PC-3 (cell line): ENCODE measurements around the gene GABRA5.

ENCODE experiments used
- EZH2 ChIP-seq: fragments of 300-600 bp; sonication (generic); IDR thresholded peaks from one replicate; pipeline ENCODE4 v1.6.1; 2017; ENCODE audit warnings: antibody characterized with exemption, mild to moderate bottlenecking, low read length; ENCODE audit not compliant: unreplicated experiment
- EZH2phosphoT487 ChIP-seq: fragments of 300-600 bp; sonication (generic); IDR thresholded peaks from 2 replicates; pipeline ENCODE4 v1.6.1; 2018; ENCODE audit warnings: mild to moderate bottlenecking, antibody characterized with exemption, low read length, borderline replicate concordance
- TF ChIP-seq, protein P1 (sequence below): fragments of 300-600 bp; sonication (generic); conservative IDR thresholded peaks from 2 replicates; pipeline ENCODE4 v1.5.1; 2017; ENCODE audit warnings: antibody characterized with exemption, low read depth, mild to moderate bottlenecking, low read length

DNA sequence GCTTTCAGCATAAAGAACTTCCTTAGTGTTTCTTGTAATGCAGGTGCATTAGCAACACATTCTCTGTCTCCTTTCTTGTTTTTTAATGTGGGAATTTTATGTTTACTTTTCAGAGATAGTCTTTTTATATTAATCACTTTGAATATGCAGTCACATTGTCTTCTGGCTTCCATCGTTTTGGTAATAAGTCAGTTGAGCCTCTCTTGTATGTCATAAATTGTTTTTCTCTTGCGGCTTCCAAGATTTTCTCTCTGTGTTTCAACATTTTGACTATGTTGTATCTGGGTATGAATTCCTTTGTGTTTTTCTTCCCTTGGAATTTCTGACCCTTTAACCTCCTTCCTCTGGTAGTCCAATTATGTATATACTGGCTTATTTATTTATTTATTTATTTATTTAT lies 129.4 kb downstream of the GABRA5 start:
- TF ChIP-seq EZH2phosphoT487 = no peak
- TF ChIP-seq, protein P1, sequence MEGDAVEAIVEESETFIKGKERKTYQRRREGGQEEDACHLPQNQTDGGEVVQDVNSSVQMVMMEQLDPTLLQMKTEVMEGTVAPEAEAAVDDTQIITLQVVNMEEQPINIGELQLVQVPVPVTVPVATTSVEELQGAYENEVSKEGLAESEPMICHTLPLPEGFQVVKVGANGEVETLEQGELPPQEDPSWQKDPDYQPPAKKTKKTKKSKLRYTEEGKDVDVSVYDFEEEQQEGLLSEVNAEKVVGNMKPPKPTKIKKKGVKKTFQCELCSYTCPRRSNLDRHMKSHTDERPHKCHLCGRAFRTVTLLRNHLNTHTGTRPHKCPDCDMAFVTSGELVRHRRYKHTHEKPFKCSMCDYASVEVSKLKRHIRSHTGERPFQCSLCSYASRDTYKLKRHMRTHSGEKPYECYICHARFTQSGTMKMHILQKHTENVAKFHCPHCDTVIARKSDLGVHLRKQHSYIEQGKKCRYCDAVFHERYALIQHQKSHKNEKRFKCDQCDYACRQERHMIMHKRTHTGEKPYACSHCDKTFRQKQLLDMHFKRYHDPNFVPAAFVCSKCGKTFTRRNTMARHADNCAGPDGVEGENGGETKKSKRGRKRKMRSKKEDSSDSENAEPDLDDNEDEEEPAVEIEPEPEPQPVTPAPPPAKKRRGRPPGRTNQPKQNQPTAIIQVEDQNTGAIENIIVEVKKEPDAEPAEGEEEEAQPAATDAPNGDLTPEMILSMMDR = no peak
- TF ChIP-seq EZH2 = no peak
